ENCODE data around the gene GALNT9. TPM values are rescaled to one million over a fixed set of nuclear protein-coding genes. Genes with fewer than 3 reads are reported as not detected.

GALNT9 gene
- total RNA-seq, 1 experiment from 2014 or later: 0.44 TPM

DNA sequence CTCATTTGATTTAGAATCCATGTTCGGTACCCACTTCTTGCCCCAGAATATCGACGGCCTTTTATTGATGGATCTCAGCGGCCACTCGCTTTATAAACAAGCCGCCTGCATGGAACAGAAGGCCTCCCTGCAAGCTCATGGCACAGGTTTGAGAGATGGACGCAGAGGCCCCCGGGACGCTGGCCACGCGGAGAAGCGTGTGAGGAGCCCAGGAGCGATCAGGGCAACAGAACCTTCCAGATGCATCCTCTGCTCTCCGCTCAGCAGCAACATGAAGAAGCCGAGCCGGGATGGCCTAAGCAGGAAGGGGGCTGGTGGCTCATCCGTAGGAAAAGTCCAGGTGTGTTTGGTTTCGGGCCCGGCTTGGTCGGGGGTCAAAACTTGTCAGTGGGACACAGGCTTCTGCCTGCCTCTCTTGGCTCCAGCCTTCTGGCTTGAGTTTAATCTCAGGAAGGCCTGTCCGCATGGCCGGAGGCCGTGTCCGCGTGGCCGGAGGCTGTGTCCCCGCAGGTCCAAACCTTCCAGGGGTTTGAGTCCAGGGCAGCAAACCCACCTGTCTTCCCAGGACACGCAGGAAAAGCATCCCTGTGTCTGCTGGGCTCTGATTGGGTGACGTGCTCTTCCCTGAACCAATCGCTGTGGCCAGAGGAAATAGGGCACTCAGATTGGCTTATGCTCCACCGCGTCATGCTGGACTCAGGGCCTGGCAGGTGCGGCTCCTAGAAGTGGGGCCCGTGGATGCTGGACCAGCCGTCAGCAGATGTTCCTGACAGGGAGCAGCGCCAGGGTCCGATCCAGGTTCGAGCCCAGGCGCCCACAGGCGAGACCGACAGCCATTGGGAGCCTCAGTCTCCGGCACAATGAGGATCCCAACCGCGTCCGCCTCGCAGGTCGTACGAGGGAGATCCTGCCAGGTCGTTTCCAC lies 65.0 kb downstream of the GALNT9 start:
- ATAC-seq: no peak
- intact Hi-C loops (cut with micrococcal nuclease): no loop called here
- no peaks in the 10 kb centered on the region for H3K27me3 ChIP-seq (ENCODE audit: low read length)
- ChIA-PET CTCF (no interaction called here), POLR2A (ENCODE audit: unreplicated experiment) (no interaction called here)
- H4K20me1 ChIP-seq (ENCODE audit: low read length): no peaks in the 10 kb centered on the region
- no peaks in the 10 kb centered on the region for H3K36me3 ChIP-seq (ENCODE audit: low read depth, low read length)
- no peaks in the 10 kb centered on the region for H3K4me1 ChIP-seq (ENCODE audit: insufficient read depth, low read length)
- H3K4me2 ChIP-seq (ENCODE audit: low read length): no peak overlapping the region
- H3K9ac ChIP-seq (ENCODE audit: low read length): no peak overlapping the region
- no peak overlapping the region for H3K27ac ChIP-seq (ENCODE audit: low read length)
- no peaks in the 10 kb centered on the region for H3F3A ChIP-seq (ENCODE audit: low read length, unreplicated experiment)
- no peaks in the 10 kb centered on the region for H3K79me2 ChIP-seq (ENCODE audit: low read length)
- H2AFZ ChIP-seq (ENCODE audit: low read length): no peak overlapping the region
- no TSS peak for BruUV-seq (replicated peaks)
- TF ChIP-seq EZH2 (IDR thresholded peaks at IDR 0.05; ENCODE audit: low read length, unreplicated experiment) (no peak), EZH2phosphoT487 (IDR thresholded peaks at IDR 0.05; ENCODE audit: borderline replicate concordance, low read length) (no peak)
- TF ChIP-seq, protein P1, sequence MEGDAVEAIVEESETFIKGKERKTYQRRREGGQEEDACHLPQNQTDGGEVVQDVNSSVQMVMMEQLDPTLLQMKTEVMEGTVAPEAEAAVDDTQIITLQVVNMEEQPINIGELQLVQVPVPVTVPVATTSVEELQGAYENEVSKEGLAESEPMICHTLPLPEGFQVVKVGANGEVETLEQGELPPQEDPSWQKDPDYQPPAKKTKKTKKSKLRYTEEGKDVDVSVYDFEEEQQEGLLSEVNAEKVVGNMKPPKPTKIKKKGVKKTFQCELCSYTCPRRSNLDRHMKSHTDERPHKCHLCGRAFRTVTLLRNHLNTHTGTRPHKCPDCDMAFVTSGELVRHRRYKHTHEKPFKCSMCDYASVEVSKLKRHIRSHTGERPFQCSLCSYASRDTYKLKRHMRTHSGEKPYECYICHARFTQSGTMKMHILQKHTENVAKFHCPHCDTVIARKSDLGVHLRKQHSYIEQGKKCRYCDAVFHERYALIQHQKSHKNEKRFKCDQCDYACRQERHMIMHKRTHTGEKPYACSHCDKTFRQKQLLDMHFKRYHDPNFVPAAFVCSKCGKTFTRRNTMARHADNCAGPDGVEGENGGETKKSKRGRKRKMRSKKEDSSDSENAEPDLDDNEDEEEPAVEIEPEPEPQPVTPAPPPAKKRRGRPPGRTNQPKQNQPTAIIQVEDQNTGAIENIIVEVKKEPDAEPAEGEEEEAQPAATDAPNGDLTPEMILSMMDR (conservative IDR thresholded peaks at IDR 0.05; ENCODE audit: low read depth, low read length): no peak
- H3K4me3 ChIP-seq (ENCODE audit: low read length): no peak overlapping the region
- no peaks in the 10 kb centered on the region for H3K9me2 ChIP-seq (replicated peaks; ENCODE audit: low read length)
- no peaks in the 10 kb centered on the region for H3K9me3 ChIP-seq (ENCODE audit: low read length)
- no peak for DNase-seq

GRCh38 chr12:132263451-132264049 lies 65.8 kb downstream of the GALNT9 start:
- intact Hi-C loops (cut with micrococcal nuclease): no loop called here
- DNase-seq (no peak), ATAC-seq (no peak)
- H3K9me3 ChIP-seq (ENCODE audit: low read length): no peaks in the 10 kb centered on the region
- no peaks in the 10 kb centered on the region for H4K20me1 ChIP-seq (ENCODE audit: low read length)
- no peak for TF ChIP-seq EZH2 (IDR thresholded peaks at IDR 0.05; ENCODE audit: low read length, unreplicated experiment)
- TF ChIP-seq, protein P1 (conservative IDR thresholded peaks at IDR 0.05; ENCODE audit: low read depth, low read length): no peak
- no peak for TF ChIP-seq EZH2phosphoT487 (IDR thresholded peaks at IDR 0.05; ENCODE audit: borderline replicate concordance, low read length)
- H3K36me3 ChIP-seq (ENCODE audit: low read depth, low read length): no peaks in the 10 kb centered on the region
- no peaks in the 10 kb centered on the region for H3K9me2 ChIP-seq (replicated peaks; ENCODE audit: low read length)
- no peak overlapping the region for H3K27ac ChIP-seq (ENCODE audit: low read length)
- no peaks in the 10 kb centered on the region for H3K27me3 ChIP-seq (ENCODE audit: low read length)
- H3K79me2 ChIP-seq (ENCODE audit: low read length): no peaks in the 10 kb centered on the region
- ChIA-PET CTCF (no interaction called here), POLR2A (ENCODE audit: unreplicated experiment) (no interaction called here)
- H2AFZ ChIP-seq (ENCODE audit: low read length): no peak overlapping the region
- H3K4me1 ChIP-seq (ENCODE audit: insufficient read depth, low read length): no peaks in the 10 kb centered on the region
- no TSS peak for BruUV-seq (replicated peaks)
- H3K4me2 ChIP-seq (ENCODE audit: low read length): no peak overlapping the region
- H3F3A ChIP-seq (ENCODE audit: low read length, unreplicated experiment): no peaks in the 10 kb centered on the region
- H3K4me3 ChIP-seq (ENCODE audit: low read length): no peak overlapping the region
- no peak overlapping the region for H3K9ac ChIP-seq (ENCODE audit: low read length)

DNA sequence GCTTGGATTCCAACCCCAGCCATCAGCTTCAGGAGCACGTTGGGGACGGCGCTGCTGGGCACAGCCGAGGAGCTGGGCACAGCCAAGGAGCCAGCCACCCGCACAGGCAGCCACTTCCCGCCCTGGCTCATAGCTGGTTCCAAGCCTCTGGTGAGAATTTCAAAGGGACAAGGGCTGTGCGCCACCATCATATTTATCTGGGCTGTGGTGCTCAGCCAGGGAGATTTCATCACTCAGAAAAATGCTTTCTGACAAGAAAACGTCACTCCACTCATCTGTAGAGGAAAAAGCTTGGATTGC lies 66.4 kb downstream of the GALNT9 start:
- no peaks in the 10 kb centered on the region for H4K20me1 ChIP-seq (ENCODE audit: low read length)
- BruUV-seq (replicated peaks): no TSS peak
- H3F3A ChIP-seq (ENCODE audit: low read length, unreplicated experiment): no peaks in the 10 kb centered on the region
- no peak for TF ChIP-seq EZH2phosphoT487 (IDR thresholded peaks at IDR 0.05; ENCODE audit: borderline replicate concordance, low read length)
- TF ChIP-seq, protein P1 (conservative IDR thresholded peaks at IDR 0.05; ENCODE audit: low read depth, low read length): no peak
- no peak for TF ChIP-seq EZH2 (IDR thresholded peaks at IDR 0.05; ENCODE audit: low read length, unreplicated experiment)
- H3K9me2 ChIP-seq (replicated peaks; ENCODE audit: low read length): no peaks in the 10 kb centered on the region
- H2AFZ ChIP-seq (ENCODE audit: low read length): no peak overlapping the region
- H3K4me1 ChIP-seq (ENCODE audit: insufficient read depth, low read length): no peaks in the 10 kb centered on the region
- no peak overlapping the region for H3K27ac ChIP-seq (ENCODE audit: low read length)
- ChIA-PET POLR2A (ENCODE audit: unreplicated experiment) (no interaction called here), CTCF (no interaction called here)
- H3K27me3 ChIP-seq (ENCODE audit: low read length): no peaks in the 10 kb centered on the region
- no peaks in the 10 kb centered on the region for H3K36me3 ChIP-seq (ENCODE audit: low read depth, low read length)
- H3K9me3 ChIP-seq (ENCODE audit: low read length): no peaks in the 10 kb centered on the region
- H3K9ac ChIP-seq (ENCODE audit: low read length): no peak overlapping the region
- DNase-seq: no peak
- no peak overlapping the region for H3K4me3 ChIP-seq (ENCODE audit: low read length)
- H3K79me2 ChIP-seq (ENCODE audit: low read length): no peaks in the 10 kb centered on the region
- intact Hi-C loops (cut with micrococcal nuclease): no loop called here
- no peak overlapping the region for H3K4me2 ChIP-seq (ENCODE audit: low read length)
- no peak for ATAC-seq
